HG03139 (cell line): Measurements from ENCODE around the gene FRAT1.

Experiments
- ATAC-seq: cut with Tn5 transposase; IDR thresholded peaks from one replicate; pipeline ENCODE4 v1.9.1; 2021; ENCODE audit not compliant: unreplicated experiment

Gene FRAT1

DNA sequence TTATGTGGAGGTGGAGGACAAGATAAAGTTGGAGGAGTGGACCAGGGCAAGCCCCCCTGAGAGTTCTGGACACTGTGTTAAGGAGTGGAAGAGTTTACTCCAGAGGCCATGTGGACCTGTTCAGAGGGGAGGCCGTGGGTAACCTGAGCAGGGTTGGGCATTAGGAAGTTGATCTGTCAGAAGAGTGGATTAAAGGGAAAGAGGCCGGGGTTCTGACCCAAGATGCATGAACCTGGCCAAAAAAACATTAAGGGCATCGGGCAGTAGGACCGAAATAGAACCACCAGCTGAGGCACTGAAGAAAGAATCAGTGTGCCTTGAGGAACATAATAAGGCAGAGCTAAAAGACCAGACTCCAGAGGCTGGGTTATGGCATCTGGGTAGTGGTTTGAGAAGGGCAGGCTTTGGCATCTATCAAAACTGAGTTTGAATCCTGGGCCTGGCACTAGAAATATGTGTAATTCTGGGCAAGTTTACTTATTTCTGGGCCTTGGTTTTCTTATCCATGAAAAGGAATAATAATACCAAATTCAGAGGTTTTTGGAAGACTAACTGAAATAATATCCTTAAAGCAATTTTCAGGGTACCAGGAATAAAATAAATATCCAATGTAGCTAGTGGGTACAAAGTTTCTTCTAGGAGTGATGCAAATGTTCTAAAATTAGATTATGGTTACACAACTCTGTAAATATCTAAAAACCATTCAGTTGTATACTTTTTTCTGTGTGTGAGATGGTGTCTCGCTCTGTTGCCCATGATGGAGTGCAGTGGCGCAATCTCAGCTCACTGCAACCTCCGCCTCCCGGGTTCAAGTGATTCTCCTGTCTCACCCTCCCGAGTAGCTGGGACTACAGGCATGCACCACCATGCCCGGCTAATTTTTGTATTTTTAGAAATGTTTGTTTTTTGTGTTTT is 10.9 kb upstream of the FRAT1 start:
- no peak for ATAC-seq

DNA sequence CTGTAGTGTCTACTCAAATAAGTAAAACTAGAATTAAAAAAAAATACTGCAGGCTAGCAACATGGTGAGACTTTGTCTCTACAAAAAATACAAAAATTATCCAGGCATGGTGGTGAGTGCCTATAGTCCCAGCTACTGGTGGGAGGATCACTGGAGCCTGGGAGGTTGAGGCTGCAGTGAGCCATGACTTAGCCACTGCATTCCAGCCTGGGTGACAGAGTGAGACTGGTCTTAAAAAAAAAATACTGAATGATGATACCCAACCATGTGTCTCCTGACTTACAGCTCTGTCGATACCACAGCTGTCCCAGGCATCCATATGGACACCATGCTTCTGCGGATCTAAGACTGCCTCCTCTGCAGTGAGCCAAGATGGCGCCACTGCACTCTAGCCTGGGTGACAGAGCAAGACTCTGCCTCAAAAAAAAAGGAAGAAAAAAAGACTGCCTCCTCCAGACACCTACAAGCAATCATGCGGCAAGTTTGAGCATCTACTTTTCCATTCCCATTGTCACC is 7.9 kb upstream of the FRAT1 start:
- ATAC-seq, result no peak

DNA sequence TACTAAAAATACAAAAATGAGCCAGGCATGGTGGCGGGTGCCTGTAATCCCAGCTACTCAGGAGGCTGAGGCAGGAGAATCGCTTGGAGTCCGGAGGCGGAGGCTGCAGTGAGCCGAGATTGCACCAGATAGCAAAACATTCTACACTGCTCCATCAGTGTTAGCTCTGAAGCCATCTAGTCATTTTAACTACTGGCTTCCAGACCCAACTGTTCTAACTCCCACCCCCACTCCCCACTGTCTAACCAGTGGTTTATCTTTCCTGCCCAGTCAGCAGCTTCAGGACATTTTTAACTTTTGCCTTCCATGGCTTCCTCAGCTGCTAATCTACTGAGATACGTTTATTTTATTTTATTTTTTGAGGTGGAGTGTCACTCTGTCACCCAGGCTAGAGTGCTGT is 6.2 kb upstream of the FRAT1 start:
- no peak for ATAC-seq

GRCh38 chr10:97314671-97315070 is 4.4 kb upstream of the FRAT1 start:
- no peak for ATAC-seq

DNA sequence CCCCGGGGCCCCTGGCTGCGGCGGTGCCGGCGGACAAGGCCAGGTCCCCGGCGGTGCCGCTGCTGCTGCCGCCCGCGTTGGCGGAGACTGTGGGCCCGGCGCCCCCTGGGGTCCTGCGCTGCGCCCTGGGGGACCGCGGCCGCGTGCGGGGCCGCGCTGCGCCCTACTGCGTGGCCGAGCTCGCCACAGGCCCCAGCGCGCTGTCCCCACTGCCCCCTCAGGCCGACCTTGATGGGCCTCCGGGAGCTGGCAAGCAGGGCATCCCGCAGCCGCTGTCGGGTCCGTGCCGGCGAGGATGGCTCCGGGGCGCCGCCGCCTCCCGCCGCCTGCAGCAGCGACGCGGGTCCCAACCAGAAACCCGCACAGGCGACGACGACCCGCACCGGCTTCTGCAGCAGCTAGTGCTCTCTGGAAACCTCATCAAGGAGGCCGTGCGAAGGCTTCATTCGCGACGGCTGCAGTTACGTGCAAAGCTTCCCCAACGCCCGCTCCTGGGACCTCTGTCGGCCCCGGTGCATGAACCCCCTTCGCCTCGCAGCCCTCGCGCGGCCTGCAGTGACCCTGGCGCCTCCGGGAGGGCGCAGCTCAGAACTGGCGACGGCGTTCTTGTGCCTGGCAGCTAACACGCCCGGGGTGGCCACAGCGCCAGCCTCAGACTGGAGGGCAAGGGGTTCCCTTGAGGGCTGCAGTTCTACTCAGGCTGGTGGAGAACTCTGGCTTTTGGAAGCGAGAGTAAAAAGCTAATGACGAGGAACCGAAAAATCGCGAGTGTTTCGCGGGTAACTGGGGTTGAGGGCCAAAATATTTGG is 804 bp downstream of the FRAT1 start:
- ATAC-seq, result peak; percentile 12

DNA sequence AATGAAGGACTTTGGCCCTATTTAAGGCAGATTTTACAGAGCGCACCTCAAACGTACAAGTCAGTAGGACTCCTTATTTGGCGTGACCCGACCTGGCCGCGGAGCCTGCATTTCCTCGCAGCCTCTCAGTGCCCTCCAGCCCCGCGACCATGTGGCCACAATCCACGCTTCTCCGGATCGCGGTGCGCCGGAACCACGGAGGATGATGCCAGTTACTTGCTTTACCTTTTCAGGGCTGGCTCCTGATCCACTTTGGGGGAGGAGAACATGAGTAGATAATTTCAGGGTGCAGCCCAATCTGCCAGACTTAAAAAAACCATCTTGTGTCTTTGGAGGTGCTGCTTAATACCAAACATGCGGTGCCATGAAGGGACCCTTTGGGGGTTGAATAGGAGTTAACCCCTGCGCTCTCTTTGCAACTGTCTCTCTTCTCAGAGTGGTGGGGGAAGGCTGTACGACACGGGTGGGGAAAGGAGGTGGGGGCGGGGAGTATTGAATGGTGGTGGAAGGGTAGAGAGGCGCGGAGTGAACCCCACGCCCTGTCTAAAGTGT is 1.5 kb downstream of the FRAT1 start:
- no peak for ATAC-seq

GRCh38 chr10:97321032-97321803 is 2.1 kb downstream of the FRAT1 start:
- no peak for ATAC-seq

GRCh38 chr10:97321804-97322190 is 2.7 kb downstream of the FRAT1 start:
- no peak for ATAC-seq

DNA sequence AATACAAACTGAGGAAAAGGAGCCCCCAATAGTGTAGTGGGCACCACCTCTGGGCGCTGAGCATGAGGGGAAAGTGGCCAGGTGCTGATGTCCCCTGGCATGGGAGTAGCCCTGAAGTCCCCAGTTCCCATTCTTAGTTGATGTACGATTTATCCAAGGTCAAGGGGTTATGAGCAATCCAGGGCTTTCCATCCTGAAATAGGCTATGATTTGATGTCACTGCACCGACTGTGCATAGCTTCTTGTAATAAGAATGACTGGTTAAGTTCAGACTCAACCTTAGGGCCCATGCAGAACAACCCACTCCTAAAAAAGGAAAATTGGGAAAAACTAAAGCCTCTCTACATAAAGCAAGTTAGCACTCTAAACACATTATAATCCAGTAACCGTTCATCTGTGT is 4.4 kb downstream of the FRAT1 start:
- ATAC-seq, result no peak

- ATAC-seq, result no peak
Observed at GRCh38 chr10:97325754-97326153, 6.7 kb downstream of the FRAT1 start.

DNA sequence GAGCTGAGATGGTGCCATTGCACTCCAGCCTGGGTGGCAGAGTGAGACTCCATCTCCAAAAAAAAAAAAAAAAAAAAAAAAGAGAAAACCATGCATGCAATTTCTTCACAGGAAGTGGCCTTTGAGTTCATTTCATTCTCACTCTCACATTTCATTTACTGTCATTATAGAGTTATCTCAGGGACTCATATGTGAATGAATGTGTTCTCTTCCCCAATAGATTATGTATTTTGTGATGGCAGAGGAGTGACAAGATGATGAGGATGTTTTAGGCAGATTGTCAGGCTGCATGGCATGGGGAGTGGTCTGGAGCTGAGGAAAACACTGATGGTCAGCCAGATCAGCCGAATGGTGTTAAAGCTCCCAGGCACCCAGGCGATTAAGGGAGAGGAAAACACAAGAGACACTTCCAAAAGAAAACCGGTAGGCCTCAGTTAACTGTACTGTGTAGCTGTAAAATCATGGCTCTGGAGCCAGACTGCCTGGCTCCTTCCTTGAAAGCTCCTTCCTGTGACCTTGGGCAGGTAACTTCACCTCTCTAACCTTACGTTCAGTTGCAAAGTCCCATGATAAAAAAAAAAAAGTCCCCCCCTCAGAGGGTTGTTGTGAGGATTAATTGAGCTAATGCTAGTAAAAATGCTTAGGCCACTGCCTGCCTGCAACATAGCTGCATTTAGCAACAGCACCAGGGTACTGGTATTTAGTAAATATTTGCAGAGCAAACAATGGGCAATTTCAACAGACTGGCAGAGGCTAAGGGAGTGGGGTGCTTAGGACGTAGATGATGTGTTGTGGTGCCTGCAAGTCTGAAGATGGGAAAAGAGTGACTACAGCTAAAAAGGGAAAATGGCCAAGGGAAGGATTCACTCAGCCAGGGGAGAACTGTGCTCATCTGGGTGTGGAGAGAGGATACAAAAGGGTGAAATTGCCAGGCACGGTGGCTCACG is 8.6 kb downstream of the FRAT1 start:
- ATAC-seq, result no peak

DNA sequence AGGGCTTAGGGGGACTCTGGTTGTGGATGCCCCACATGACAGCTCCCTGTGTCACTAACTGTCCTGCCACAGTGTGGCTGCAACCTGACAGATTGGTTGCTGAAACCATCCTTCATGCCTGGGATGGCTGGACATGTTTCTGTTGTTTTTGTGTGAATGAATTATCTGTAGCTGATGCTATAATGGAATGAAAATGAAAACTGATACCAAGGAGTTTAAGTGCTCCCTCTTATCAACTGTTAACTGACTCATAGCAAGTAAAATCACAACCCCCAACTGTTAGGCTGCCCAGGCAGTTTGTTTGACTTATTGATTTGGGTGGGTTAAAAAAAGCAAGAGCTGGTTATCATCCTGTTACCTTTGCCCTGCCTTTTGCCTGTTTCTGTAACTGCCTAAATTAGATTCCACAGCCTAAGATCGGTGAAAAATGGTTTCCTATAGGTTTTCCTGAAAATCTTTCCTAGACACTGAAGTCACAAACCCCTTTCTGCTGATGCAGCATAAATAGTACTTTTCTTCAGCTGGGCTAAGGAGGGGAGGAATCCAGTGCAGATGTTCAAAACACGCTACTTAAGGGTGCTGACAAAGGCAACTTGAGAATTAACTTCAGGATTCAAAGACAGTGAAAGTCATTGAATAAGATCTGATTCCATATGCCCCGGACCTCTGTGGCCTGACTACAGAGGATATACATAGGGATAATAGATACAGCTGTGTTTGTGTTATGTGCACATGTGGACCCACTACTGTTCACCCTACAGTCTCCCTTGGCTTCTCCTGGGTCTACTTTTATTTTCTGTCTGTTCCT is 9.8 kb downstream of the FRAT1 start:
- no peak for ATAC-seq

- ATAC-seq, result no peak
Observed at GRCh38 chr10:97329766-97330165, 10.7 kb downstream of the FRAT1 start.

DNA sequence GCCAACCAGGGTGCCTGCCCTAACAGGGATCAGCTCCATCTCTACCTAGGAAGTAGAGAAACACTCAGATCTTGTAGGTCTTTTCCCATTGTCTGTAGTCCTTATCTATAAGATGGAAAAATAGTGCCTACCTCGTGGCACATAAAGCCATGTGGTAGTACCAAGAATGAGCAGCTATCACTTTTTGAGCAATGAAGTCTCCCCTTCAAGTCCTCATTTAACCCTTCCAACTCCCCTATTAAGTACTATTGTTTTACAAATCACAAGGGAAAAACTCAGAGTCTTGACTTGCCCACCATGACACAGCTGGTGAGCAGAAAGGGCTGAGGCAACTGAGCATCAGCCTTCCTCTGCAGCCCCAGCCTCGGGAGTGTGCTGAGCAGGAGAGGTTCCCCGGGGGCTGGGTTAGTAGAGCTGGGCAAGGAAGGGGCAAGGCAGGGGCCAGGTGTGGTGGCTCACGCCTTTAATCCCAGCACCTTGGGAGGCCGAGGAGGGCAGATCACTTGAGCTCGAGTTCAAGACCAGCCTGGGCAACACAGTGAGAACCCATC is 12.2 kb downstream of the FRAT1 start:
- ATAC-seq, result no peak

DNA sequence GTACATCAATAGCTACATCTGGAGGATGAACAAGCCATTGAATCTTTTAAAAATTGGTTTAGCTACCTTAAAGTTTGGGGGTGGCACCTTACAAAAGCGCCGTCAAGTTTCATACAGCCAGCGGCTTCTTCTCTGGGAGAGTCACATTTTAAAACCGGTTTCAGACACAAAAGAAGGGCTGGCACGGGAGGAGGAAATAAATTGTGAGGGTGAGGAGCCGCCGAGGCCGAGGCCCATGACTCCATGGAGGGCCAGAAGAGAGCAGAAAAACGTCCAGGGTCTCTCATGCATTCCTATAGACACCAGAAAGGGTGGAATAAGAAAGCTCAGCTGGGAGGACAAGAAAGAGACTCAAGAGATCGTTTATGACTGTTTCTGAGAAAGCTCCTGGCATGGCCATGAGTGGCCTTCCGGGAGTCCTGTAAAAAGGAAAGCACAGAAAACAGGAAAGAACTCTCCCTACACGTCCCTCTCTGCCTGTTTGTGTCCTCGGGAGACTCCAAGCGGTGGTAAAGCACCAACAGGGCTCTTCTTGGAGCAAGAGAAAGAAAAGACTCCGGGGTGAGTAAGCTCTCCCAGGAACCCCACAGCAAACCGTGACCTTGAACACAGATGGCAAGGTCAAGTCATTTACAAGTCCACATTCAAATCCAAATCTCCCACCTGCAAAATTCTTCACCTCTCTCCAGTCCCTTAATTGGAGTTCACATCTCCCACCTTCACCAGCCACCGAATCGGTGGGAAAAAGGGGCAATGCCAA is 13.7 kb downstream of the FRAT1 start:
- ATAC-seq, result no peak

GRCh38 chr10:97333351-97333600 is 14.2 kb downstream of the FRAT1 start:
- ATAC-seq, result peak; percentile 4

GRCh38 chr10:97333601-97334369 is 14.7 kb downstream of the FRAT1 start:
- peak; percentile 18 for ATAC-seq
